Ascending aorta (tissue), 2 donors: ENCODE results near the gene OLFM2. TPM values are rescaled to one million over a fixed set of nuclear protein-coding genes. Genes with fewer than 3 reads are reported as not detected.
"Not testable (repeated sequence)": the region's sequence is repeated elsewhere in the genome, so short reads cannot be mapped to it uniquely, and the experiment has no call there.

ENCODE experiments used
- DNase-seq, 2 donors: peaks; one replicate each; pipeline ENCODE4 v3.0.0-alpha.2; 2019; ENCODE audit warnings: low spot score in 2 of 2
- H3K27ac ChIP-seq, 2 donors: fragments of 200-600 bp; sonication (generic); one replicate each; pipeline ENCODE4 v1.5.1; 2016 to 2017; ENCODE audit warnings: mild to moderate bottlenecking in 1 of 2
- H3K27me3 ChIP-seq: fragments of 200-600 bp; sonication (generic); one replicate; pipeline ENCODE4 v1.5.1; 2017
- H3K36me3 ChIP-seq, 2 donors: fragments of 200-600 bp; sonication (generic); one replicate each; pipeline ENCODE4 v1.5.1; 2016
- H3K4me1 ChIP-seq, 2 donors: fragments of 200-600 bp; sonication (generic); one replicate each; pipeline ENCODE4 v1.5.1; 2016 to 2017; ENCODE audit warnings: mild to moderate bottlenecking in 1 of 2
- H3K4me3 ChIP-seq, 2 donors: fragments of 200-600 bp; sonication (generic); one replicate each; pipeline ENCODE4 v1.5.1; 2016 to 2017; ENCODE audit warnings: mild to moderate bottlenecking in 1 of 2
- H3K9me3 ChIP-seq, 2 donors: fragments of 200-600 bp; sonication (generic); one replicate each; pipeline ENCODE4 v1.5.1; 2016
- intact Hi-C: fragments of 100-400 bp; cut with DNase I; formaldehyde crosslinking; loops from one replicate; pipeline ENCODE4 v1.15.1; 2023
- total RNA-seq: library from RNA; depleted of rRNA; stranded (reverse); fragments of >200 nt; gene quantifications from one replicate; pipeline ENCODE4 v1.1.0, GENCODE V29; 2016
- TF ChIP-seq, protein P1 (sequence below), 3 experiments: fragments of 200-600 bp in 2 of 3; fragments of 450-650 bp in 1 of 3; sonication (generic) in 2 of 3; IDR thresholded peaks; one replicate each; pipeline ENCODE4 v1.5.1; 2016 to 2019; ENCODE audit warnings: antibody characterized with exemption in 3 of 3, mild to moderate bottlenecking in 1 of 3, moderate library complexity in 1 of 3

OLFM2 gene
- total RNA-seq, 1 donor from 2014 or later = 0.96 TPM

DNA sequence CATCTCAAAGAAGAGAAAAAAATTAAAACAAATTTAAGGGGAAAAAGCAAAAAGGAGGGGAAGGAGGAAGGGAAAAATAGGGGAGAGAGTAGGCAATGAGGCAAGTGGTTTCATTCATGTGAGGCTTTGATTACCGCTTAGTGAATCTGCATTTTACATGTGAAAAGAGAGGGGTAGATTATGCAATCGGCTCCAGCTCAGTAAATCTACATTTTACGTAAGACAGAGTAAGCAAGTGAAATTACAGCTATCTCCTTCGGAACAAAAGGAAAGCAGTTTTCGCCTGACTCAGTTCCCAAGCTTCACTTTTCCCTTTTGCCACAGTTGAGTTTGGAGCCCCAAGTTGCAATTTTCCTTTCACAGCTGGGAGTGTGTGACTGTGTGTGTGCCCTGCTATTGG, 16.0 kb upstream of the OLFM2 start:
- no peak for DNase-seq
- TF ChIP-seq, protein P1, sequence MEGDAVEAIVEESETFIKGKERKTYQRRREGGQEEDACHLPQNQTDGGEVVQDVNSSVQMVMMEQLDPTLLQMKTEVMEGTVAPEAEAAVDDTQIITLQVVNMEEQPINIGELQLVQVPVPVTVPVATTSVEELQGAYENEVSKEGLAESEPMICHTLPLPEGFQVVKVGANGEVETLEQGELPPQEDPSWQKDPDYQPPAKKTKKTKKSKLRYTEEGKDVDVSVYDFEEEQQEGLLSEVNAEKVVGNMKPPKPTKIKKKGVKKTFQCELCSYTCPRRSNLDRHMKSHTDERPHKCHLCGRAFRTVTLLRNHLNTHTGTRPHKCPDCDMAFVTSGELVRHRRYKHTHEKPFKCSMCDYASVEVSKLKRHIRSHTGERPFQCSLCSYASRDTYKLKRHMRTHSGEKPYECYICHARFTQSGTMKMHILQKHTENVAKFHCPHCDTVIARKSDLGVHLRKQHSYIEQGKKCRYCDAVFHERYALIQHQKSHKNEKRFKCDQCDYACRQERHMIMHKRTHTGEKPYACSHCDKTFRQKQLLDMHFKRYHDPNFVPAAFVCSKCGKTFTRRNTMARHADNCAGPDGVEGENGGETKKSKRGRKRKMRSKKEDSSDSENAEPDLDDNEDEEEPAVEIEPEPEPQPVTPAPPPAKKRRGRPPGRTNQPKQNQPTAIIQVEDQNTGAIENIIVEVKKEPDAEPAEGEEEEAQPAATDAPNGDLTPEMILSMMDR (IDR thresholded peaks at IDR 0.05) = no peak

DNA sequence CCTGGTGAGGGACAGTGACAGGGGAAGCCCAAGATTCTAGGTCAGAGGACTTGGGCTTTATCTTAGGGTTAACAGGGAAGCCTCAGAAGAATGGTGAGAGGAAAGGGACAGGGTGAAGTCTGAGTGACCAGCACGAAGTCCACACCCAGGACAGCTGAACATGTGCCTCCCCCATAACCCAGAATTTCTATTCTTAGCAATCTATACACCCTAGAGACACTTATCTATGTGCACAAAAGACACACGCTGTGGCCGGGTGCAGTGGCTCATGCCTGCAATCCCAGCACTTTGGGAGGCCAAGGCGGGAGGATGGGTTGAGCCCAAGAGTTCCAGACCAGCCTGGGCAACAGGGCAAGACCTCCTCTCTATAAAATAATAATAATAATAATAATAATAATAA, 11.1 kb upstream of the OLFM2 start:
- Histone ChIP-seq H3K4me1 (peaks cover 3 to 19% of the 10 kb centered on the region in 2 donors), H3K27ac (no peak overlapping the region), H3K4me3 (no peak overlapping the region), H3K27me3 (no peaks in the 10 kb centered on the region), H3K9me3 (peaks cover 0 to under 1% of the 10 kb centered on the region in 2 donors), H3K36me3 (no peaks in the 10 kb centered on the region)
- intact Hi-C loops = loop anchor here (5.0 kb wide), 1 partner anchor 40 kb away; no protein-coding TSS in a partner anchor
- no peak for DNase-seq
- TF ChIP-seq, protein P1 (IDR thresholded peaks at IDR 0.05) = no peak

More for the DNA sequence above, 16.0 kb upstream of the OLFM2 start:
- H3K9me3 ChIP-seq = no peaks in the 10 kb centered on the region
- intact Hi-C loops = no loop called here
- H3K4me1 ChIP-seq = no peaks in the 10 kb centered on the region
- H3K36me3 ChIP-seq = no peaks in the 10 kb centered on the region
- no peak overlapping the region for H3K4me3 ChIP-seq
- no peaks in the 10 kb centered on the region for H3K27me3 ChIP-seq
- no peak overlapping the region for H3K27ac ChIP-seq

DNA sequence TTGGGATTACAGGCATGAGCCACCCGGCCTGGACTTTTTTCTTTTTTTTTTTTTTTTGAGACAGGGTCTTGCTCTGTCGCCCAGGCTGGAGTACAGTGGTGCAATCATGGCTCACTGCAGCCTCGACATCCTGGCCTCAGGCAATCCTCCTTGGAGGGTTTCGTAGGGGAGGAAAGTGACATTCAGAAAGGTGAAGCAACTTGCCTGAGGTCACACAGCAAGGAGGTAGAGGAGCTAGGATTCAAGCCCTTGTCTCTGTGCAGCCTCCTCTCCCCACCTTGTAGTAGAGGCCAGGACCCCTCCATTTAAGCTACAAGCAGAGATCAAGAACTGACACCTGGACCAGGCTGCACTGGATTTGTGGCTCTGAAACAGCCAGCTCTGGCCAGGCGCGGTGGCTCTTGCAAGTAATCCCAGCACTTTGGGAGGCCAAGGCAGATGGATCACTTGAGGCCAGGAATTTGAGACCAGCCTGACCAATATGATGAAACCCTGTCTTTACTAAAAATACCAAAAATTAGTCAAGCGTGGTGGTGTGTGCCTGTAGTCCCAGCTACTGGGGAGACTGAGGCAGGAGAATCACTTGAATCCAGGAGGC, 10.3 kb upstream of the OLFM2 start:
- H3K4me1 ChIP-seq = peaks cover 3 to 19% of the 10 kb centered on the region in 2 donors
- not testable (repeated sequence) for H3K27me3 ChIP-seq, DNase-seq, H3K4me3 ChIP-seq, H3K27ac ChIP-seq, H3K36me3 ChIP-seq, H3K9me3 ChIP-seq
- intact Hi-C loops = loop anchor here (5.0 kb wide), 1 partner anchor 41 kb away; no protein-coding TSS in a partner anchor

DNA sequence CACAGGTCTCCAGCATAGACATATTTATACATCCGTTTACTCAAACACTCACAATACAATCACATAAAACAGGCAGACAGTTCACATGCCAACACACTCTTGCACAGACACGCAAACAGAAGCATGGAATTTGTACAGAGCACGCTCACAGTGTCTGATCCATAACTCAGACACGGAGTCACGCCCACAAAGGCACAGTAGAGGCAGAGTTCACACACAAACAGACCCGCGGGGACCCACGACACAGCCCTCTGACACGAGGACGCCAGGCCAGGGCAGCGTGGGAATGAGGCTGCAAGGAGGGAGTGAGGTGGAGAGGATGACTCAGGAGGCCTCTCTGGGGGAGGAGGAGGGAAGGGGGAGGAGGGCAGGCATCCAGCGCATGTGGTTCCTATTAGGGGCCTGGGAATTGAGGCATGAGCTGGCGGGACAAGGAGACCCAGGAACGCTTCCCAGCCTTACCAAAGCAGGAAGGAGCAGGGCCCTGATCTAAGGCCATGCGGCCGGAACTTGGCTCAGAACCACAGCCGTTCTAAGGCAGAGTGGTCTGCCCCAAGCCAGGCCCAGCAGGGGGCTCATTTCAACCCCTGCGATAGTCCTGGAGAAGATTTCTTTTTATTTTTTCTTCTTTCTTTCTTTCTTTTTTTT, 9.1 kb upstream of the OLFM2 start:
- H3K27ac ChIP-seq = peak overlapping the region; percentile 83 to 84
- H3K36me3 ChIP-seq = no peaks in the 10 kb centered on the region
- H3K9me3 ChIP-seq = peaks cover 0 to 8% of the 10 kb centered on the region in 2 donors
- peak; percentile 75 to 95 for DNase-seq
- no peaks in the 10 kb centered on the region for H3K27me3 ChIP-seq
- intact Hi-C loops = loop anchor here (5.0 kb wide), 1 partner anchor 42 kb away; no protein-coding TSS in a partner anchor
- TF ChIP-seq, protein P1 (IDR thresholded peaks at IDR 0.05) = no peak
- peaks cover 3 to 19% of the 10 kb centered on the region in 2 donors for H3K4me1 ChIP-seq
- H3K4me3 ChIP-seq = peak overlapping the region; percentile 26 to 35

DNA sequence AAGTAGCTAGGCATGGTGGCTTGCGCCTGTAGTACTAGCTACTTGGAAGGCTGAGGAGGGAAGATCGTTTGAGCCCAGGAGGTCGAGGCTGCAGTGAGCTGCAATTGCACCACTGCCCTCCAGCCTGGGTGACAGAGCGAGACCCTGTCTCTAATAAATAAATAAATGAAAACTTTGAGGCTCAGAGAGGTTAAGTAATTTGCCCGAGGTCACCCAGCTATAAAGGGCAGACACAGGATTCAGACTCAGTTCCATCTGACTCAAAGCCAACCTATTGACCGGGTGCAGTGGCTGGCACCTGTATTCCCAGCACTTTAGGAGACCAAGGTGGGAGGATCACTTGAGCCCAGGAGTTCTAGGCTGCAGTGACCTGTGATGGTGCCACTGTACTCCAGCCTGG, 7.4 kb upstream of the OLFM2 start:
- TF ChIP-seq, protein P1 (IDR thresholded peaks at IDR 0.05) = no peak
- H3K27me3 ChIP-seq = no peaks in the 10 kb centered on the region
- no peak for DNase-seq
- H3K27ac ChIP-seq = no peak overlapping the region
- intact Hi-C loops = no loop called here
- H3K36me3 ChIP-seq = no peaks in the 10 kb centered on the region
- H3K9me3 ChIP-seq = peaks cover 0 to 8% of the 10 kb centered on the region in 2 donors
- no peak overlapping the region for H3K4me3 ChIP-seq
- H3K4me1 ChIP-seq = peaks cover 3 to 19% of the 10 kb centered on the region in 2 donors

DNA sequence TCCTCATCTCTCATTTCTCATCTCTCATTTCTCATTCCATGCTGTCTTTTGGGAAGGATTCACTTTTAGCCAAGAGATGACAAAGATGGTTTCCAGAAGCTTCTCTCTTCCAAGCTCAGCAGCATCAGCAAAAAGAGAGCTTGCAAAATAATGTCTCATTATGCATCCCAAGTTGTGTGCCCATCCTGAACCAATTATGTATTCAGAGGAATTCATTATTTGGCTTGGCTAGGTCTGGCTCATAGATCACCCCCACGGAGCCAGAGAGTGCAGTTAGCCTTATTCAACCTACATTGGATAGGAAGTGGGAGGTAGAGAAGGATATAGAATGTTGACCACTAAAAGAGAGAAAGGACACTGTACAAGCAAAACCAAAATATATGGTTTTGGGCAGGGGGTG, 5.4 kb upstream of the OLFM2 start:
- intact Hi-C loops = no loop called here
- H3K27me3 ChIP-seq = peaks cover 1% of the 10 kb centered on the region
- no peak overlapping the region for H3K4me3 ChIP-seq
- no peaks in the 10 kb centered on the region for H3K36me3 ChIP-seq
- peaks cover 3 to 17% of the 10 kb centered on the region in 2 donors for H3K4me1 ChIP-seq
- H3K27ac ChIP-seq = no peak overlapping the region
- H3K9me3 ChIP-seq = peaks cover 0 to 8% of the 10 kb centered on the region in 2 donors
- TF ChIP-seq, protein P1 (IDR thresholded peaks at IDR 0.05) = no peak
- DNase-seq = no peak
